Glutamatergic neuron (in vitro differentiated cells): ENCODE data around the gene FAM200C. TPM values are rescaled to one million over a fixed set of nuclear protein-coding genes. Genes with fewer than 3 reads are reported as not detected.

Experiments
- DNase-seq: peaks from one replicate; pipeline ENCODE4 v3.0.0; 2022
- H3K27ac Mint-ChIP-seq: one replicate; pipeline ENCODE4 v1.8.0; 2020; ENCODE audit warnings: mild to moderate bottlenecking, mixed read lengths, inconsistent platforms; ENCODE audit not compliant: unreplicated experiment
- H3K27me3 Mint-ChIP-seq: one replicate; pipeline ENCODE4 v1.8.0; 2020; ENCODE audit warnings: mild to moderate bottlenecking, moderate library complexity, mixed read lengths, inconsistent platforms; ENCODE audit not compliant: unreplicated experiment
- H3K36me3 Mint-ChIP-seq: one replicate; pipeline ENCODE4 v1.8.0; 2020; ENCODE audit warnings: mild to moderate bottlenecking, mixed read lengths, inconsistent platforms; ENCODE audit not compliant: unreplicated experiment
- H3K4me1 Mint-ChIP-seq: one replicate; pipeline ENCODE4 v1.8.0; 2020; ENCODE audit warnings: mild to moderate bottlenecking, low read depth, mixed read lengths, inconsistent platforms; ENCODE audit not compliant: unreplicated experiment
- H3K4me3 Mint-ChIP-seq: one replicate; pipeline ENCODE4 v1.8.0; 2020; ENCODE audit warnings: mild to moderate bottlenecking, mixed read lengths, inconsistent platforms; ENCODE audit not compliant: unreplicated experiment
- H3K9me3 Mint-ChIP-seq: one replicate; pipeline ENCODE4 v1.8.0; 2020; ENCODE audit warnings: mild to moderate bottlenecking, moderate library complexity, mixed read lengths, inconsistent platforms; ENCODE audit not compliant: unreplicated experiment
- total RNA-seq: library from RNA; stranded (reverse); fragmentation: NEBNext Ultra II Directional; extraction: Animal tissue kit (Norgen Biotek cat#: 25700); gene quantifications from one replicate; pipeline ENCODE4 v1.2.1, GENCODE V29; 2021; ENCODE audit not compliant: unreplicated experiment
- TF ChIP-seq, protein P1 (sequence below): fragments of 200-600 bp; sonication (generic); IDR thresholded peaks from one replicate; pipeline ENCODE4 v1.5.0; 2021; ENCODE audit not compliant: partially characterized antibody, unreplicated experiment

The FAM200C gene
- total RNA-seq, 1 donor from 2014 or later: 5.1 TPM

DNA sequence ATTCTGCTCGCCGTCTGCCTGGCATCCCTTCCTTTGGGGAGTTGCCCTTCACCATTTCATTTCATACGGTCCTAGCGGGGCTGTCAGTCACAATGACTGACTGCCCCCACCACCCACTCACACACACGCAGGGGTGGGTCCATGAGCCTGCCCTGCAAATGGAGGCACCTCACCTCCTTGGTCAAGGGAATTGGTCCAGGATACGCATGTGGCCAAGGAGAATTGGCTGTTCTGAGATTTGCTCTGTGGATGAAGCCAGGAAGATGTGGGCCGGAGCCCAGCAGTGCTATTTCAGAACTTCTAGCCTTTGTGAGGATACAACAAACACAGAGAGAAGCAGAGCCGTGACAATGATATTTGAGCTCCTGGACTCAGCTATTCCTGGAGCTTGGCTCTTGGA, 46.5 kb downstream of the FAM200C start:
- peaks cover 10% of the 10 kb centered on the region for H3K4me1 Mint-ChIP-seq
- H3K27me3 Mint-ChIP-seq: peaks cover 2% of the 10 kb centered on the region
- TF ChIP-seq, protein P1, sequence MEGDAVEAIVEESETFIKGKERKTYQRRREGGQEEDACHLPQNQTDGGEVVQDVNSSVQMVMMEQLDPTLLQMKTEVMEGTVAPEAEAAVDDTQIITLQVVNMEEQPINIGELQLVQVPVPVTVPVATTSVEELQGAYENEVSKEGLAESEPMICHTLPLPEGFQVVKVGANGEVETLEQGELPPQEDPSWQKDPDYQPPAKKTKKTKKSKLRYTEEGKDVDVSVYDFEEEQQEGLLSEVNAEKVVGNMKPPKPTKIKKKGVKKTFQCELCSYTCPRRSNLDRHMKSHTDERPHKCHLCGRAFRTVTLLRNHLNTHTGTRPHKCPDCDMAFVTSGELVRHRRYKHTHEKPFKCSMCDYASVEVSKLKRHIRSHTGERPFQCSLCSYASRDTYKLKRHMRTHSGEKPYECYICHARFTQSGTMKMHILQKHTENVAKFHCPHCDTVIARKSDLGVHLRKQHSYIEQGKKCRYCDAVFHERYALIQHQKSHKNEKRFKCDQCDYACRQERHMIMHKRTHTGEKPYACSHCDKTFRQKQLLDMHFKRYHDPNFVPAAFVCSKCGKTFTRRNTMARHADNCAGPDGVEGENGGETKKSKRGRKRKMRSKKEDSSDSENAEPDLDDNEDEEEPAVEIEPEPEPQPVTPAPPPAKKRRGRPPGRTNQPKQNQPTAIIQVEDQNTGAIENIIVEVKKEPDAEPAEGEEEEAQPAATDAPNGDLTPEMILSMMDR: no peak
- H3K9me3 Mint-ChIP-seq: peaks cover 5% of the 10 kb centered on the region
- no peaks in the 10 kb centered on the region for H3K36me3 Mint-ChIP-seq
- H3K4me3 Mint-ChIP-seq: no peak overlapping the region
- DNase-seq: no peak
- H3K27ac Mint-ChIP-seq: no peak overlapping the region

DNA sequence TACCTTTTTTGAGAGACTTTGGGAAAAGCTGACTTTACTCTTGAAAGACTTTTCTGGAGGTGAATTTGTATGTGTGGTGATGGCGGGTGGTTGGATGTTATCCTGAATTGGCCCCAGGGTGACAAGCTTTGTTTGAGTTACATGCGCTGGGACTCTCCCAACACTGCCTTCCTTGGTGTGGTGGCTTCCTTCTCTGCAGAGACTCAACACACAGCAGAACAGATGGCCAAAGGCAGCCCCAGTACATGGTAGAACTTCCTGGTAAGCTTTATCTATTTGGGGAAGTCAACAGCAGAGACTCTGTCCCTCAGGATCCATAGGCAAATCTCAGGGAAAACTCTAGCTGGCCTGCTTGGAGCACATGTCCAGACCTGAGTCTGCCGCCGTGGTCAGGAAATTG, 47.5 kb downstream of the FAM200C start:
- peaks cover 2% of the 10 kb centered on the region for H3K27me3 Mint-ChIP-seq
- H3K36me3 Mint-ChIP-seq: no peaks in the 10 kb centered on the region
- no peak for DNase-seq
- TF ChIP-seq, protein P1: no peak
- peaks cover under 1% of the 10 kb centered on the region for H3K9me3 Mint-ChIP-seq
- H3K27ac Mint-ChIP-seq: no peak overlapping the region
- H3K4me3 Mint-ChIP-seq: no peak overlapping the region
- peaks cover 7% of the 10 kb centered on the region for H3K4me1 Mint-ChIP-seq

DNA sequence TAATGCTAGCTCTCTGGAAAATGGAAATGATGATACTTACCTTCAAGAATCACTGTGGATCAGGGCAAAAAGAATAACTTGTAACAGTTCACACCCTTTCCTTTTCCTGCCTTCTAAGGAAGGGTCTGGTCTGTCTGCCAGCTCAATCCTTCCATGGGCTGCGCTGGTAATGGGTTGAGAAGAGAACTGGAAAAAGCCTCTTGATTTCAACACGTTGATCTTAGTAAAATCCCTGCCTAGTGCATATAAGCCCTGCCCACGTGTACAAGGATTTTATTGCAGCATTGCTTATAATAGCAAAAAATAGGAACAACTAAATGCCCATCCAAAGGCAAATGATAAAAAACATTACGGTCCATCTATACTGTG, 49.9 kb downstream of the FAM200C start:
- peaks cover 2% of the 10 kb centered on the region for H3K4me1 Mint-ChIP-seq
- H3K36me3 Mint-ChIP-seq: no peaks in the 10 kb centered on the region
- no peak overlapping the region for H3K4me3 Mint-ChIP-seq
- DNase-seq: no peak
- no peak overlapping the region for H3K27ac Mint-ChIP-seq
- H3K27me3 Mint-ChIP-seq: peaks cover 2% of the 10 kb centered on the region
- H3K9me3 Mint-ChIP-seq: no peaks in the 10 kb centered on the region
- TF ChIP-seq, protein P1: no peak

DNA sequence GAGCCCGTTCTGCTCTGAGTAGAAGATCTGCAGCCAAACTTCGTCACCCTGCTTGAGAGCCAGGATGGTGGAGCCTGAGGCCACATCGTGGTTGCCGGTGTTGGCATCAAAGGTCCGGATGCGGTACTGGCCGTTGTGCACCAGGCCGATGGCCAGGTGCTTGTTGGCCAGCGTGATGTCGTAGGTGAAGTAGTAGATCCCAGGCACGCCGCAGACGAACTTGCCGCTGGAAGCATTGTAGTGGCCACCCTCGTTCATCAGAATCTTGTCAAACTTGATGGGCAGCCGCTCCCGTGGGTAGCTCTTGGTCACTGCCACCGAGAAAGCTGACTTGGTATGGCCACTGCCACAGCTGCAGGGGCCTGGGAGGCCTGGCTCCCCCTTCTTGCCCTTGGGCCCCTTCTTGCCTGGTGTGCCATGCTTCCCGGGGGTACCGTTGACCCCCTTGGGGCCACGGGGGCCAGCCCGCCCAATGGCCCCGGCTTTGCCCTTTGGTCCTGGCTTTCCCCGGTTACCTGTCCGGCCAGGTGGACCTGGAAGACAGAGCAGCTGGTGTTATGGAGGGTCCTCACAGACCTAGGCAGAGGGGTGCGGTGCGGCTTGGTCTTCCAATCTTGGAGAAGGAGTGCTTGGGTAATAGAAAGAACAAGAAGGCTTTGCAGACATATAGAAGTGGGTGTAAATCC, 50.5 kb downstream of the FAM200C start:
- peaks cover 2% of the 10 kb centered on the region for H3K27me3 Mint-ChIP-seq
- no peak for DNase-seq
- no peak overlapping the region for H3K27ac Mint-ChIP-seq
- no peaks in the 10 kb centered on the region for H3K36me3 Mint-ChIP-seq
- H3K9me3 Mint-ChIP-seq: no peaks in the 10 kb centered on the region
- H3K4me1 Mint-ChIP-seq: peaks cover 2% of the 10 kb centered on the region
- no peak overlapping the region for H3K4me3 Mint-ChIP-seq
- TF ChIP-seq, protein P1: no peak

DNA sequence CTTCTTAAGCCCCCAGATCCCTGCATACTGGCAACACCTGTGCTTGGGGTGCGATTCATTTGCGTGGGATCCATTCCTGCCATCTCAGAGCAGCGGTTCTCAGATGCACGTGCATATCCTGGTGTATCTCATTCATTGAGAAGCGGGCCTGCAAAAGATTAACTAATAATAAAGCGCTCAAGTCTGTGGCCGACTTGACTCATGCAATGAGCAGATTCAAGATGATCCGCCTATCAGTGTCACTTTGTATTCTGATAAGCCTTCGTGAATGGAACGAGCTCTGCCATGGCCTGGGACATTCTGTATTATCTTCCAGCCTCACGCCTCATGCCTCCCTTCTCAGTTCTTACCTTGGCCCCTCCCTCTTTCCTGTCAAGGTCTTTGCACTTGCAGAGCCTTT, 51.8 kb downstream of the FAM200C start:
- peaks cover under 1% of the 10 kb centered on the region for H3K27me3 Mint-ChIP-seq
- H3K9me3 Mint-ChIP-seq: no peaks in the 10 kb centered on the region
- H3K4me3 Mint-ChIP-seq: no peak overlapping the region
- no peaks in the 10 kb centered on the region for H3K36me3 Mint-ChIP-seq
- DNase-seq: no peak
- TF ChIP-seq, protein P1: no peak
- no peak overlapping the region for H3K27ac Mint-ChIP-seq
- H3K4me1 Mint-ChIP-seq: peaks cover 7% of the 10 kb centered on the region
